Cortex of kidney (tissue), 1 donor: ENCODE results near the gene ACTL8.

Experiments
- DNase-seq: peaks from one replicate; lab custom pipeline; 2025; lab: John Stamatoyannopoulos, UW

The ACTL8 gene

GRCh38 chr1:17755120-17755519 is at the start of gene ACTL8:
Gene ACTL8 (plus strand): TSS chr1:17755333. CDS start chr1:17823009, 67,676 bp downstream.
- no peak for DNase-seq

- no peak for DNase-seq
Measured at GRCh38 chr1:17706445-17706844, 48.7 kb upstream of the ACTL8 start.

DNA sequence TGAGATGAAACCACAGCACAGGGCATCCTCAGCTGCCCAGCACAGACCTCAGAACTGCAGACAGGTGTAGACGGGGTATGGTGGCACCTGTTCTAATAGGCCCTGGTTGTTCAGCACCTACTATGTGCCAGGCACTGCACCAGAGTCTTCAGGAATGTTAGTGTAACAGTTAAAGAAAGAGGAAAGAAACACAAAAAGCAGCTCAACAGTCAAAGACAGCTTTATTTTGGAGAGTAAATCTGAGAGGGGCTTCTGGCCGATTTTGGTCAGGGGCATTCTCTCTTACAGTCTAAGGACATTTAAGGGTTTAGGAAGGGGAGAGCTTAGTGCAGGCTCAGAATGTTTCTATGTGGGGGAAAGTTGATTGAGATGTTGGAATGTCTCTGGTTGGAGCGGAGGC is 45.2 kb upstream of the ACTL8 start:
- DNase-seq = no peak

DNA sequence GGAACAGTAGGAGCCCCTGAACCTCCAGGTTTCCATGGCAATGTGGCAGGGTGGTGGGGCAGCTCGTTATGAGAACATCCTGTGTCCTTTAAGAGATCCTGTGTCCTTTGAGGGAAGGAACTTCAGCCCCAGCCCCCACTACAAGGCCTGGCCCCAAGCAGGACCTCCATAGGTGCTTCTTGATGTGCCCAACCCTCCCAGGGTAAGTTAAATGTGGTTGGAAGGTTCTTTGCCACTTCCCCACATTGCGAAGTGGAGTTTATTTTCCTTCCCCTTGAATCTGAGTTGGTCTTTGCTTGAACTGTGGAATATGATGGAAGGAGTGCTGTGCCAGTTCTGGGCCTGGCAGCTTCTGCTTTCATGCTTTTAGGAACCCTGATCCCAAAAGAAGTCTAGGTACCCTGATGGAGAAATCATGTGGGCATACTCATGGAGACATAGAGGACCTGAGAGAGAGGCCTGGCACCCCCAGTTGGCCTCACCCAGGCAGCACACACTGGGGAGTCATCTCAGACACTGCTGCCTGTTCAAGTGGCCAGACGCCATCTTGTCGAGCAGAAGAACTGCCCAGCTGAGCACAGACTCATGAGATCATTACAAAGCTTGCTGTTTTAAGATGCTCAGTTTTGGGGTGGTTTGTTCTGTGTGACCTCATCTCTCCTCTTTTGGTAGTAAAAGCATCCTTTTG is 44.1 kb upstream of the ACTL8 start:
- DNase-seq = no peak

GRCh38 chr1:17711577-17711910 is 43.6 kb upstream of the ACTL8 start:
- DNase-seq = no peak

- no peak for DNase-seq
Measured at GRCh38 chr1:17711941-17712340, 43.2 kb upstream of the ACTL8 start.

- no peak for DNase-seq
Measured at GRCh38 chr1:17713993-17714392, 41.1 kb upstream of the ACTL8 start.

- no peak for DNase-seq
Measured at GRCh38 chr1:17717594-17718535, 37.3 kb upstream of the ACTL8 start.

DNA sequence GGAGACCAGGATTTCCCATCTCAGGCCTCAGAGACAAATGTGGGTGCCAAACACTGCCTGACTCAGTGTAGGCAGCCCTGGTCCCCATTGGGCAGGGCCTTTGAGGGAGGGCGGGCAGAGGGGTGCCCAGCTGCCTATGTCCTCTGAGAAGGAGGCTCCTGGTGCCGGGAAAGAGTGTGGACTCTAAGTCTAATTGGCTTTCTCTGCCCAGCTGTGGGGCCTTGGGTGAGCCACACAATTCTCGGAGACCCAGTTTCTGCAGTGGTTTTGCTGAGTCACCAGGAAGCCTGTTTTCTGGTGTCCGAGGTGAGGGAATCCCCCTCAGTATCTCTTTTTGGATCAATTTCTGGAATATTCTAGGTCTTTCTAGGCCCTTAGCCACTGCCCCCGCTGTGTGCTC is 35.3 kb upstream of the ACTL8 start:
- DNase-seq = no peak

GRCh38 chr1:17721444-17721843 is 33.7 kb upstream of the ACTL8 start:
- no peak for DNase-seq

GRCh38 chr1:17723684-17724083 is 31.4 kb upstream of the ACTL8 start:
- no peak for DNase-seq

DNA sequence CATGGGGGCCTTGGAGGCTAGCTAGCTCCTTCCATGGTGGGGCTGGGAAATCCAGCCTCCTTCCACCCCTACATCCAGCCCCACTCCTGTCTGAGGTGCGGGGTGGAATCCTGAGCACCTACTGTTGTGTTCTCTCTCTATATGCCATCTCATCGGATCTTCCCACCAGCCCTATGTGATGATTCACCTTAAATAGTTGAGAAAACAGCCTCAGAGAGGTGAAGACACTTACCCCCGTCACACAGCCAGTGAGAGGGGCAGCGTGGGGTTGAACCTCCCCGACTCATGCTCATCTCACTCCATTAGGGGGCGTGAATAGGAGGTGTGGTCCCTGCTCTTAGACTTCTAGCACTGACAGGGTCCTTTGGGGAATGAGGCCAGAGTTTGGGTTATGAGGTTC is 31.0 kb upstream of the ACTL8 start:
- DNase-seq = no peak

GRCh38 chr1:17725084-17725719 is 29.9 kb upstream of the ACTL8 start:
- DNase-seq = no peak

DNA sequence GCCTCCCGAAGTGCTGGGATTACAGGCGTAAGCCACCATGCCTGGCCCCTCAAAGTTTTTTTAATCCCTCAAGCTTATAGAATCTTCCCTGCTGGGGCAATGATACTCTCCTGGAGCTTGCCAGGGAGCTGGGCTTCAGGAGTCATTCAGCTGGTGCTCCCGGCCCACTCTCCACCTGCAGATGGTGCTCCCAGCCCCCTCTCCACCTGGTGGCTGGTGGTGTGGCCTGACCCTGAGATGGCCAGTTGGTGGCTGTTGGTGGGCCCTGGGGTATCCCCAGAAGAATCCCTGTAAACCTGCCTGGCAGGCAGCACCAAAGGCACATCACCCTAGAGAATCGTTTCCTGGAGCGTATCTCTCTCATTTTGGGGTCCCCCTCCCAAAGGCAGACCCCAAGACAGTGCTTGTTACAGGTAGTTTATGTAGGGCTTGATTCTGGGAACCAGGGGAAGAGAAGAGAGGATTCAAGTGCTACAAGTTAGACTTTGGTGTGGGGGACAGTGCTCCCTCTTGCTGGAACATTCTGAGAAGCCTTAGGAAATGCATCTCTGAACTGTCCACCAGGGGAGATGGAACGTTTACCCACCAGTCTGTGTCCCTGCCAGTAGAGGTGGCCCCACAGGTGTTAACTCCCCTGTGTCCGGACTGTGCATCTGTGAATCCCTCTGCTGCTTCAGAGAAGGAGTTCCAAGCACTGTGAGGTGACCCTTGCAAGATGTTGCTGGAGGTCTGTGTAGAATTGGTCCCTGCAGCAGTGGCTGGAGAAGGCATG is 29.1 kb upstream of the ACTL8 start:
- no peak for DNase-seq

DNA sequence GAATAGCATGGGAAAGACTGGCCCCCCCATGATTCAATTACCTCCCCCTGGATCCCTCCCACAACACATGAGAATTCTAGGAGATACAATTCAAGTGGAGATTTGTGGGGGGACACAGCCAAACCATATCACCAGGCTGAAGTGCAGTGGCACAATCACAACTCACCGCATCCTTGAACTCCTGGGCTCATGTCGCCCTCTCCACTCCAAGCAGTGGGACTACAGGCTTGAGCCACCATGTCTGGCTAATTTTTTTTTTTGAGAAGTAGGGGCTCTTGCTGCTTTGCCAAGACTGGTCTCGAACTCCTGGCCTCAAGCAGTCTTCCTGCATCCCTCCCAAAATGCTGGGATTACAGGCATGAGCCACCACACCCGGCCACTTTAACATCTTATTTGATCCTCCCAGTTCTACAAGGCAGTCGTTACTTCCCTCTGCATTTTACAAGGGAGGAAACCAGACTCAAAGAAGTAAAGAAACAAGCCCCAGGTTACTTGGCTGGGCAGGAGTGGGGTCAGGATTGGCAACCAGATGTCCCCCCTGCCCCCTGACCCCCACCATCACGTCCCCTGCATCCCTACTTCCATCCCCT is 26.9 kb upstream of the ACTL8 start:
- DNase-seq = no peak

DNA sequence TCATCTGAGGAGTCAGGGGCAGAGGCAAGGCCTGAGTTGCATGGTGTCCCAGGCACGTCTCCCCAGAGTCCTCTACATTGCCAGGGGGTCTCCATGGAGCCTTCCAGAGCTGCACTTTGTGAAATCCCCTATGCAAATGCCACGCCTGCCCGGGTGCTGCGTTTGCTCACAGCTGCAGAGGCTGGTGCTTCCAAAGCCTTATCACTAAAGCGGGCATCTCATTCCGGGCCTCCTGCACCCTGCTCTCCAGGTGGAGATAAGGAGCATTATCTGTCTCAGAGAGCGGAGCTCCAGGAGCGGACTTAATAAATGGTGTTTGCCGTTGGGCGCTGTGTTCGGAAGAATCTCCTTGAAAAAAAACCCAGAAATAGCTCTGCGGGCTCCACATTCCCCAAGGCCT is 25.9 kb upstream of the ACTL8 start:
- no peak for DNase-seq

DNA sequence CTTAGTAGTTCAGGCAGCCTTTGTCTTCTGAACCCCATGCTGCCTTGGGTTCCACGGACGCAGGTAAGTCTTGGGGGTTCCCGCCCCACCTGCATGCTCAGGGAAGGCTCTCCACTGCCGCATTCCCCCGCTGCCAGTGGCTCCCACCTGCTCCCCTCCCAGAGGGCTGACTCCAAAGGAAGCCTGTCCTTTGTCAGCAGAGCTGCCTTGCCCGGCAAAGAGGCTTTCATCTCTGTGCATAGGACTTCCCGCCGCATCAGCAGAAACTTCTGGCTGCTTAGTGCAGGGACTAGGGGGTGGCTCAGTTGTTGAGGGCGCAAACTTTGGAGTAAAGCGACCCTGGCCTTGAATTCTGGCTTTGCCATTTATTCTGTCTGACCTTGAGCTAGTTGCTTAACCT is 25.2 kb upstream of the ACTL8 start:
- DNase-seq = no peak

- DNase-seq = no peak
Measured at GRCh38 chr1:17731460-17731859, 23.7 kb upstream of the ACTL8 start.

- DNase-seq = no peak
Measured at GRCh38 chr1:17732475-17732874, 22.7 kb upstream of the ACTL8 start.

GRCh38 chr1:17733661-17734060 is 21.5 kb upstream of the ACTL8 start:
- no peak for DNase-seq

GRCh38 chr1:17734609-17735008 is 20.5 kb upstream of the ACTL8 start:
- DNase-seq = no peak

- no peak for DNase-seq
Measured at GRCh38 chr1:17735348-17735747, 19.8 kb upstream of the ACTL8 start.
